Endothelial cell of umbilical vein (primary cell): ENCODE measurements around the gene ERO1B.

Experiments
- JUN ChIP-seq: IDR thresholded peaks from 2 replicates; pipeline ENCODE4 v1.6.1; 2011; ENCODE audit warnings: borderline replicate concordance, low read depth; ENCODE audit not compliant: insufficient read length, insufficient read depth
- POLR2AphosphoS5 ChIP-seq: IDR thresholded peaks from 2 replicates; pipeline ENCODE4 v1.6.1; 2012; ENCODE audit warnings: low read depth, mild to moderate bottlenecking, control low read depth, low read length, moderate library complexity; ENCODE audit not compliant: insufficient read depth

GRCh38 chr1:236167154-236167553, 114.6 kb downstream of the ERO1B start:
- TF ChIP-seq POLR2AphosphoS5 (no peak), JUN (no peak)
